ENCODE data around the gene SLC12A9. TPM values are rescaled to one million over a fixed set of nuclear protein-coding genes. Genes with fewer than 3 reads are reported as not detected.
"Not testable (repeated sequence)": the region's sequence is repeated elsewhere in the genome, so short reads cannot be mapped to it uniquely, and the experiment has no call there.

The SLC12A9 gene
- total and polyA plus RNA-seq, 4 donors, result 28.5 to 52.6 (median 39.2) TPM

- DNase-seq, result no peak
- TF ChIP-seq CTCF (IDR thresholded peaks at IDR 0.05; ENCODE audit: control extremely low read depth, extremely low read depth), result no peak
- Histone ChIP-seq H3K27ac (ENCODE audit: low read depth in 1 of 2, low read length in 1 of 2) (no peak overlapping the region), H3K4me1 (ENCODE audit: control insufficient read depth in 5 of 5, insufficient read depth in 5 of 5, low read length in 5 of 5) (no peaks in the 10 kb centered on the region), H3K4me3 (no peak overlapping the region), H3K36me3 (ENCODE audit: control insufficient read depth in 4 of 4, insufficient read depth in 4 of 4, low read length in 4 of 4) (no peaks in the 10 kb centered on the region), H3K9me3 (ENCODE audit: control insufficient read depth in 4 of 4, insufficient read depth in 3 of 4, low read length in 3 of 4) (peaks cover 0 to 5% (median 0%) of the 10 kb centered on the region in 4 donors), H3K27me3 (ENCODE audit: control insufficient read depth in 3 of 3, insufficient read depth in 3 of 3, low read length in 2 of 3) (no peaks in the 10 kb centered on the region), H3K9ac (ENCODE audit: insufficient read depth in 1 of 2, low read length in 2 of 2) (no peak overlapping the region)
- ATAC-seq (ENCODE audit: insufficient read depth, low FRiP score), result no peak
- 96% methylated on average over 5 of the region's 5 CpGs for WGBS, 2 donors
These were observed 56.0 kb downstream of the SLC12A9 start for GRCh38 chr7:100908512-100908911.

- not testable (repeated sequence) for H3K27ac ChIP-seq (ENCODE audit: low read depth in 1 of 2, low read length in 1 of 2); H3K9me3 ChIP-seq (ENCODE audit: control insufficient read depth in 4 of 4, insufficient read depth in 3 of 4, low read length in 3 of 4); H3K9ac ChIP-seq (ENCODE audit: insufficient read depth in 1 of 2, low read length in 2 of 2); H3K36me3 ChIP-seq (ENCODE audit: control insufficient read depth in 4 of 4, insufficient read depth in 4 of 4, low read length in 4 of 4); H3K4me3 ChIP-seq; ATAC-seq (ENCODE audit: insufficient read depth, low FRiP score); H3K4me1 ChIP-seq (ENCODE audit: control insufficient read depth in 5 of 5, insufficient read depth in 5 of 5, low read length in 5 of 5); H3K27me3 ChIP-seq (ENCODE audit: control insufficient read depth in 3 of 3, insufficient read depth in 3 of 3, low read length in 2 of 3); DNase-seq
- 47 to 71% methylated on average over 6 to 7 of the region's 7 CpGs for WGBS, 2 donors
These were observed 57.9 kb downstream of the SLC12A9 start for GRCh38 chr7:100910443-100910842.

GRCh38 chr7:100911484-100911883 lies 59.0 kb downstream of the SLC12A9 start:
- H3K27ac ChIP-seq (ENCODE audit: low read depth in 1 of 2, low read length in 1 of 2), result no peak overlapping the region
- H3K36me3 ChIP-seq (ENCODE audit: control insufficient read depth in 4 of 4, insufficient read depth in 4 of 4, low read length in 4 of 4), result no peaks in the 10 kb centered on the region
- no peak overlapping the region for H3K9ac ChIP-seq (ENCODE audit: insufficient read depth in 1 of 2, low read length in 2 of 2)
- H3K27me3 ChIP-seq (ENCODE audit: control insufficient read depth in 3 of 3, insufficient read depth in 3 of 3, low read length in 2 of 3), result no peaks in the 10 kb centered on the region
- 89 to 90% methylated on average over 3 of the region's 3 CpGs for WGBS, 2 donors
- H3K9me3 ChIP-seq (ENCODE audit: control insufficient read depth in 4 of 4, insufficient read depth in 3 of 4, low read length in 3 of 4), result peaks cover 0 to 3% (median 0%) of the 10 kb centered on the region in 4 donors
- no peak for TF ChIP-seq CTCF (IDR thresholded peaks at IDR 0.05; ENCODE audit: control extremely low read depth, extremely low read depth)
- no peak overlapping the region for H3K4me3 ChIP-seq
- DNase-seq (no peak), ATAC-seq (ENCODE audit: insufficient read depth, low FRiP score) (no peak)
- peaks cover 0 to 3% (median 0%) of the 10 kb centered on the region in 5 donors for H3K4me1 ChIP-seq (ENCODE audit: control insufficient read depth in 5 of 5, insufficient read depth in 5 of 5, low read length in 5 of 5)

- H3K27me3 ChIP-seq (ENCODE audit: control insufficient read depth in 3 of 3, insufficient read depth in 3 of 3, low read length in 2 of 3), result no peaks in the 10 kb centered on the region
- H3K9me3 ChIP-seq (ENCODE audit: control insufficient read depth in 4 of 4, insufficient read depth in 3 of 4, low read length in 3 of 4), result no peaks in the 10 kb centered on the region
- H3K4me1 ChIP-seq (ENCODE audit: control insufficient read depth in 5 of 5, insufficient read depth in 5 of 5, low read length in 5 of 5), result peaks cover 0 to 5% (median 0%) of the 10 kb centered on the region in 5 donors
- H3K4me3 ChIP-seq, result no peak overlapping the region
- no peak overlapping the region for H3K27ac ChIP-seq (ENCODE audit: low read depth in 1 of 2, low read length in 1 of 2)
- TF ChIP-seq CTCF (IDR thresholded peaks at IDR 0.05; ENCODE audit: control extremely low read depth, extremely low read depth), result no peak
- H3K36me3 ChIP-seq (ENCODE audit: control insufficient read depth in 4 of 4, insufficient read depth in 4 of 4, low read length in 4 of 4), result no peaks in the 10 kb centered on the region
- DNase-seq (no peak), ATAC-seq (ENCODE audit: insufficient read depth, low FRiP score) (no peak)
- H3K9ac ChIP-seq (ENCODE audit: insufficient read depth in 1 of 2, low read length in 2 of 2), result no peak overlapping the region
- WGBS, 2 donors, result 82 to 91% methylated on average over 15 of the region's 15 CpGs
These were observed 61.8 kb downstream of the SLC12A9 start for GRCh38 chr7:100914208-100914878.
